DOHH2 (cell line): ENCODE measurements around the gene TPP1.

Experiments used
- H3F3A ChIP-seq: fragments of 200-600 bp; sonication (generic), shearing (Covaris generic); 2 replicates; pipeline ENCODE4 v1.6.0; 2016; ENCODE audit warnings: antibody characterized with exemption, mild to moderate bottlenecking; ENCODE audit not compliant: control insufficient read depth, insufficient read depth
- H3K27ac ChIP-seq: fragments of 200-600 bp; sonication (generic); 2 replicates; pipeline ENCODE4 v1.5.1; 2014; ENCODE audit warnings: low read depth, mild to moderate bottlenecking, low read length, moderate library complexity
- H3K27me3 ChIP-seq: fragments of 200-600 bp; sonication (generic); 2 replicates; pipeline ENCODE4 v1.6.1; 2014; ENCODE audit warnings: mild to moderate bottlenecking, low read length, mixed read lengths; ENCODE audit not compliant: control insufficient read depth
- H3K36me3 ChIP-seq: fragments of 200-600 bp; sonication (generic); 2 replicates; pipeline ENCODE4 v1.6.1; 2014; ENCODE audit warnings: mild to moderate bottlenecking, low read length, moderate library complexity, mixed read lengths; ENCODE audit not compliant: control insufficient read depth
- H3K4me1 ChIP-seq: fragments of 200-600 bp; sonication (generic); 2 replicates; pipeline ENCODE4 v1.6.1; 2014; ENCODE audit warnings: mild to moderate bottlenecking, low read length, mixed read lengths; ENCODE audit not compliant: control insufficient read depth
- H3K4me2 ChIP-seq: fragments of 200-600 bp; sonication (generic); 2 replicates; pipeline ENCODE4 v1.6.0; 2014; ENCODE audit warnings: mild to moderate bottlenecking, low read length, moderate library complexity
- H3K4me3 ChIP-seq: fragments of 200-600 bp; sonication (generic); 2 replicates; pipeline ENCODE4 v1.5.1; 2014; ENCODE audit warnings: mild to moderate bottlenecking, low read length, mixed read lengths
- H3K79me2 ChIP-seq: fragments of 200-600 bp; sonication (generic); 2 replicates; pipeline ENCODE4 v1.6.1; 2014; ENCODE audit warnings: mild to moderate bottlenecking, low read length, mixed read lengths; ENCODE audit not compliant: control insufficient read depth
- H3K9me2 ChIP-seq: fragments of 200-600 bp; sonication (generic); replicated peaks from 2 replicates; pipeline ENCODE4 v1.6.1; 2014; ENCODE audit warnings: mild to moderate bottlenecking, low read length, mixed read lengths; ENCODE audit not compliant: control insufficient read depth
- H3K9me3 ChIP-seq: fragments of 200-600 bp; sonication (generic); 2 replicates; pipeline ENCODE4 v1.6.1; 2014; ENCODE audit warnings: antibody characterized with exemption, low read length, mixed read lengths; ENCODE audit not compliant: control insufficient read depth, insufficient read depth
- H4K20me1 ChIP-seq: fragments of 200-600 bp; sonication (generic); 2 replicates; pipeline ENCODE4 v1.6.0; 2014; ENCODE audit warnings: low read depth, mild to moderate bottlenecking, antibody characterized with exemption, low read length, moderate library complexity; ENCODE audit not compliant: control insufficient read depth, insufficient read depth
- CTCF ChIP-seq: fragments of 200-600 bp; sonication (generic); IDR thresholded peaks from one replicate; pipeline ENCODE4 v1.5.1; 2014; ENCODE audit warnings: antibody characterized with exemption, mild to moderate bottlenecking, low read depth, low read length; ENCODE audit not compliant: poor library complexity, severe bottlenecking
- EZH2phosphoT487 ChIP-seq: fragments of 200-600 bp; sonication (generic); IDR thresholded peaks from 2 replicates; pipeline ENCODE4 v1.6.1; 2017; ENCODE audit warnings: borderline replicate concordance, mild to moderate bottlenecking, antibody characterized with exemption, low read length, moderate library complexity, mixed read lengths

The TPP1 gene

DNA sequence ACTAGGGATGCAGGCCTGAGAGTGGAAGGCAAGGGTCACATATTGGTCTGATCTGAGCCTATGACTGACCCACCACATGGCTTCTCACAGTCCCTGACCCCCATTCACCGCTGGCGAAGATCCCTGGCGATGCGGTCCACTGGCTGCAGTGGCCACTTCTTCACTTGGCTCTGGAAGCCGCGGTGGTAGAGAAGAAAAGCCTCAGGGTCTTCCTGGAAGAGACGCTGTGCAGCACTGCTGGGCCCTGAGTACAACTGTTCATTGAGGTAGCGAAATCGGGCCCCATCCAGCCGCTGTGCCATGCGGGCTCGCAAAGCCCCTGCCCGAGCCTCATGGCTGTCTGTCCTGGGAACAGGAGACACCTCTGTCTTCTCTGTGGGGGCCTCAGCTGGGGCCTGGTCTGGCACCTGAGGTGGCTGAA lies 18.2 kb downstream of the TPP1 start:
- peaks cover 28% of the 10 kb centered on the region for H3K4me1 ChIP-seq
- H4K20me1 ChIP-seq, result peaks cover 14% of the 10 kb centered on the region
- H3K9me3 ChIP-seq, result no peaks in the 10 kb centered on the region
- no peaks in the 10 kb centered on the region for H3K9me2 ChIP-seq
- no peak overlapping the region; the same call in 1 of the 2 replicates for H3K4me2 ChIP-seq
- H3K27me3 ChIP-seq, result no peaks in the 10 kb centered on the region
- no peak overlapping the region for H3K4me3 ChIP-seq
- peaks cover 81% of the 10 kb centered on the region for H3K79me2 ChIP-seq
- no peak overlapping the region for H3K27ac ChIP-seq
- no peak for TF ChIP-seq CTCF
- TF ChIP-seq EZH2phosphoT487, result no peak
- peaks cover 73% of the 10 kb centered on the region for H3K36me3 ChIP-seq
- H3F3A ChIP-seq, result peaks cover 7% of the 10 kb centered on the region; the same call in 1 of the 2 replicates

GRCh38 chr11:6599881-6600390 lies 19.3 kb downstream of the TPP1 start:
- Histone ChIP-seq H3K79me2 (peaks cover 74% of the 10 kb centered on the region), H3K27me3 (no peaks in the 10 kb centered on the region), H3F3A (peaks cover 6% of the 10 kb centered on the region; the same call in 1 of the 2 replicates), H3K36me3 (peaks cover 82% of the 10 kb centered on the region), H3K4me2 (no peak overlapping the region), H3K4me1 (peaks cover 17% of the 10 kb centered on the region), H3K4me3 (no peak overlapping the region), H3K9me3 (no peaks in the 10 kb centered on the region), H3K27ac (no peak overlapping the region), H3K9me2 (no peaks in the 10 kb centered on the region), H4K20me1 (peaks cover 14% of the 10 kb centered on the region)
- TF ChIP-seq CTCF (no peak), EZH2phosphoT487 (no peak)

DNA sequence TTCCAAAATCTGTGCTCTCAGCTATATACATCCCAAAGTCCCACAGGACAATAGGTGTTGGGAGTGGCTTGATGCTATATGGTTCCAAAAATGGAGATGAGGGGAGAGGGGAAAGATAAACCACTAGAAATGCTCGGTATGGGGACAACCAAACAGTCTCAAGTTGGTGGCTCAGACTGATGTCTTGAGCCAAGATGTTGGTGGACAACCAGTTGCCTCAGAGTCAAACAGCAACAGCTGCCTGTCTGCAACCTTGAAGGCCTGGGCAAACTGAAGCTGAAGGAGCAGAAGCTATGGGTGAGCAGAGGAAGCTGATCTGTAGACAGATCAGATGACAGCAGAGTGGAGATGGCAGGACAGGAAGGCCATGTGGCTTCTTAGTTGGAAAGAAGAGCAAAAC lies 19.8 kb downstream of the TPP1 start:
- H3K27ac ChIP-seq, result no peak overlapping the region
- H3K4me2 ChIP-seq, result no peak overlapping the region
- H3K9me2 ChIP-seq, result no peaks in the 10 kb centered on the region
- H3K36me3 ChIP-seq, result peaks cover 86% of the 10 kb centered on the region
- no peaks in the 10 kb centered on the region for H3K9me3 ChIP-seq
- no peaks in the 10 kb centered on the region for H3K27me3 ChIP-seq
- peaks cover 3% of the 10 kb centered on the region; the same call in 1 of the 2 replicates for H3F3A ChIP-seq
- H4K20me1 ChIP-seq, result peaks cover 14% of the 10 kb centered on the region
- H3K4me3 ChIP-seq, result no peak overlapping the region
- peaks cover 70% of the 10 kb centered on the region for H3K79me2 ChIP-seq
- peaks cover 12% of the 10 kb centered on the region for H3K4me1 ChIP-seq
- TF ChIP-seq CTCF, result no peak
- TF ChIP-seq EZH2phosphoT487, result no peak
